ENCODE data around the gene DAPK3. TPM values are rescaled to one million over a fixed set of nuclear protein-coding genes. Genes with fewer than 3 reads are reported as not detected.

Gene DAPK3
- total RNA-seq, 4 donors from 2014 or later, result 58.8 to 87.7 (median 70.3) TPM

- peak overlapping the region; percentile 77 to 95 (median 87) for H3K27ac ChIP-seq
- peaks cover 0 to 90% (median 58%) of the 10 kb centered on the region in 4 donors for H3K4me1 ChIP-seq
- H3K36me3 ChIP-seq, result peaks cover 3 to 40% (median 12%) of the 10 kb centered on the region in 3 donors
- 63 to 69% methylated on average over 14 to 15 of the region's 15 CpGs for WGBS, 2 donors
- DNase-seq (ENCODE audit: low spot score in 2 of 2), result no peak
- H3K4me3 ChIP-seq, result peak overlapping the region in 1 of 4 donors; percentile 13
- no peaks in the 10 kb centered on the region for H3K27me3 ChIP-seq
- H3K9me3 ChIP-seq, result no peaks in the 10 kb centered on the region
- TF ChIP-seq EP300 (IDR thresholded peaks at IDR 0.05) (no peak), CTCF (IDR thresholded peaks at IDR 0.05) (no peak), POLR2A (IDR thresholded peaks at IDR 0.05) (no peak)
Measured at GRCh38 chr19:4016903-4017638, 46.2 kb upstream of the DAPK3 start.

GRCh38 chr19:4016486-4016885 lies 45.6 kb upstream of the DAPK3 start:
- TF ChIP-seq CTCF (IDR thresholded peaks at IDR 0.05), result no peak
- TF ChIP-seq POLR2A (IDR thresholded peaks at IDR 0.05), result no peak
- peak; percentile 18 to 77 for TF ChIP-seq EP300 (IDR thresholded peaks at IDR 0.05)
- Histone ChIP-seq H3K4me3 (peak overlapping the region in 2 of 4 donors; percentile 30 to 32), H3K4me1 (peaks cover 0 to 93% (median 58%) of the 10 kb centered on the region in 4 donors), H3K9me3 (no peaks in the 10 kb centered on the region), H3K27me3 (no peaks in the 10 kb centered on the region), H3K27ac (peak overlapping the region; percentile 77 to 95 (median 87)), H3K36me3 (peaks cover 3 to 36% (median 12%) of the 10 kb centered on the region in 3 donors)
- WGBS, 2 donors, result 56 to 61% methylated on average over 10 to 12 of the region's 12 CpGs
- peak in 1 of 2 donors; percentile 9 for DNase-seq (ENCODE audit: low spot score in 2 of 2)

DNA sequence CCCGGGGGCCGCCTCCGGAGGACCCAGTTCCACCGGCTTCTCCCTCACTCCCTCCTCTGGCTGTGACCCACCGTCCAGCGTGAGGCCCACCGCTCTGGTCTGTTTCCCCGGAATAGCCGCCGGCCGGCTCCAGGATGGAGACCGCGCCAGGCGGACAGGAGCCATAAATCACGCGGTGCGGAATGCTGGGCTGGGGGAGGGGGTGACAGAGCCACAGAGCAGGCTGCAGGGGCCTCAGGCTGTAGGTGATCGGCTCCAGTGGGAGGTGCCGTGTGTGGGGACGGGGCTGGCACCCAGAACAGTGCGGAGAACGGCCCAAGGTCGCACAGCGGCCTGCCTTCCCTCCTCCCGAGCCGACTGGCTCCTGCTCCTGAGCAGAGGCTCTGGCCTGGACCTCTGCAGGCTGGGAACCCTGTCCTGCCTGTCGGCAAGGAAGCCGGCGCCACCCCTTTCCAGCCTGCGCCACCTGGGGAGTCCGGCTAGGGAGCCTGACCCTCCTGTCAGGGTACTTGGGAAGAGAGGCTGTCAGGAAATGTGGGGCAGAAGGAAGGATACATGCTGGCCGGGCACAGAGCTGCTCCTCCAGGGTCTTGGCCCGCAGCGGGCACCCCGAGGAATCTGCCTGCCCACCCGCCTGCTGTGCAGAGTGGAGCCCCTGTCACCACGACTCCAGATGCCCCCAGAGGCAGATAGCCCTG lies 45.0 kb upstream of the DAPK3 start:
- WGBS, 2 donors, result 48 to 51% methylated on average over 29 to 33 of the region's 37 CpGs
- Histone ChIP-seq H3K4me3 (peak overlapping the region in 3 of 4 donors; percentile 5 to 32 (median 30)), H3K36me3 (peaks cover 3 to 36% (median 12%) of the 10 kb centered on the region in 3 donors), H3K9me3 (no peaks in the 10 kb centered on the region), H3K27ac (peak overlapping the region; percentile 77 to 95 (median 87)), H3K4me1 (peaks cover 0 to 96% (median 62%) of the 10 kb centered on the region in 4 donors), H3K27me3 (no peaks in the 10 kb centered on the region)
- DNase-seq (ENCODE audit: low spot score in 2 of 2), result no peak
- TF ChIP-seq EP300 (IDR thresholded peaks at IDR 0.05) (no peak), CTCF (IDR thresholded peaks at IDR 0.05) (no peak)

- Histone ChIP-seq H3K4me3 (peak overlapping the region in 2 of 4 donors; percentile 30 to 32), H3K27me3 (no peaks in the 10 kb centered on the region), H3K27ac (peak overlapping the region; percentile 77 to 95 (median 87)), H3K36me3 (peaks cover 3 to 36% (median 12%) of the 10 kb centered on the region in 3 donors), H3K4me1 (peaks cover 0 to 96% (median 68%) of the 10 kb centered on the region in 4 donors), H3K9me3 (no peaks in the 10 kb centered on the region)
- TF ChIP-seq CTCF (IDR thresholded peaks at IDR 0.05), result no peak
- peak in 1 of 2 donors; percentile 47 for TF ChIP-seq EP300 (IDR thresholded peaks at IDR 0.05)
- peak in 1 of 2 donors; percentile 7 for TF ChIP-seq POLR2A (IDR thresholded peaks at IDR 0.05)
- 45 to 52% methylated on average over 22 to 23 of the region's 25 CpGs for WGBS, 2 donors
- no peak for DNase-seq (ENCODE audit: low spot score in 2 of 2)
Measured at GRCh38 chr19:4014541-4015491, 43.9 kb upstream of the DAPK3 start.
